Karpas-422 (cell line): Measurements from ENCODE around the gene PLEKHG4B. TPM values are rescaled to one million over a fixed set of nuclear protein-coding genes. Genes with fewer than 3 reads are reported as not detected.

Experiments used
- DNase-seq: peaks from one replicate; pipeline ENCODE4 v3.0.0-alpha.2; 2015
- H2AFZ ChIP-seq: fragments of 200-600 bp; sonication (generic); 2 replicates; pipeline ENCODE4 v1.6.1; 2014; ENCODE audit warnings: antibody characterized with exemption, low read length, mixed read lengths
- H3K27ac ChIP-seq: fragments of 200-600 bp; sonication (generic); 2 replicates; pipeline ENCODE4 v1.5.1; 2014; ENCODE audit warnings: mild to moderate bottlenecking, low read length, moderate library complexity
- H3K27me3 ChIP-seq: fragments of 200-600 bp; sonication (generic); 2 replicates; pipeline ENCODE4 v1.6.1; 2014; ENCODE audit warnings: low read length, mixed read lengths
- H3K36me3 ChIP-seq: fragments of 200-600 bp; sonication (generic); 2 replicates; pipeline ENCODE4 v1.6.1; 2014; ENCODE audit warnings: low read length, mixed read lengths; ENCODE audit not compliant: insufficient read depth
- H3K4me1 ChIP-seq: fragments of 200-600 bp; sonication (generic); 2 replicates; pipeline ENCODE4 v1.6.1; 2014; ENCODE audit warnings: mild to moderate bottlenecking, low read length, mixed read lengths
- H3K4me2 ChIP-seq: fragments of 200-600 bp; sonication (generic); 2 replicates; pipeline ENCODE4 v1.6.1; 2014; ENCODE audit warnings: low read length, low read depth, mild to moderate bottlenecking; ENCODE audit not compliant: poor library complexity, severe bottlenecking
- H3K4me3 ChIP-seq: fragments of 200-600 bp; sonication (generic); 2 replicates; pipeline ENCODE4 v1.5.1; 2014; ENCODE audit warnings: mild to moderate bottlenecking, antibody characterized with exemption, low read length, mixed read lengths
- H3K79me2 ChIP-seq: fragments of 200-600 bp; sonication (generic); 2 replicates; pipeline ENCODE4 v1.6.1; 2014; ENCODE audit warnings: mild to moderate bottlenecking, low read length, mixed read lengths
- H3K9ac ChIP-seq: fragments of 200-600 bp; sonication (generic); 2 replicates; pipeline ENCODE4 v1.6.0; 2014; ENCODE audit warnings: low read length
- H3K9me2 ChIP-seq: fragments of 200-600 bp; sonication (generic), shearing (Covaris generic); replicated peaks from 2 replicates; pipeline ENCODE4 v1.6.0; 2014; ENCODE audit warnings: mild to moderate bottlenecking, low read length, moderate library complexity; ENCODE audit not compliant: insufficient read depth
- H3K9me3 ChIP-seq: fragments of 300-700, 200-600 bp; sonication (generic); 2 replicates; pipeline ENCODE4 v1.6.1; 2014; ENCODE audit warnings: low read length, mixed read lengths
- H4K20me1 ChIP-seq: fragments of 200-600 bp; sonication (generic); 2 replicates; pipeline ENCODE4 v1.6.1; 2014; ENCODE audit warnings: mild to moderate bottlenecking, antibody characterized with exemption, low read length, low read depth; ENCODE audit not compliant: insufficient read depth
- total RNA-seq: library from RNA; depleted of rRNA; stranded (reverse); fragments of >200 nt; shearing (Covaris generic); gene quantifications from 2 replicates; pipeline ENCODE4 v1.2.3, GENCODE V29; 2014; ENCODE audit warnings: low replicate concordance

PLEKHG4B gene
- total RNA-seq, 1 experiment from 2014 or later, result not detected

GRCh38 chr5:139579-140442, 47.8 kb downstream of the PLEKHG4B start:
- no peak overlapping the region for H3K27ac ChIP-seq

GRCh38 chr5:140443-140829, 48.5 kb downstream of the PLEKHG4B start:
- H3K4me3 ChIP-seq, result no peak overlapping the region
- no peaks in the 10 kb centered on the region for H3K79me2 ChIP-seq
- H3K36me3 ChIP-seq, result no peaks in the 10 kb centered on the region
- H3K9me2 ChIP-seq, result no peaks in the 10 kb centered on the region
- H3K4me2 ChIP-seq, result no peak overlapping the region
- no peak overlapping the region for H3K27ac ChIP-seq
- H3K4me1 ChIP-seq, result no peaks in the 10 kb centered on the region
- H2AFZ ChIP-seq, result no peak overlapping the region
- no peak for DNase-seq
- no peaks in the 10 kb centered on the region for H3K27me3 ChIP-seq
- no peaks in the 10 kb centered on the region for H4K20me1 ChIP-seq
- H3K9ac ChIP-seq, result no peak overlapping the region
- no peaks in the 10 kb centered on the region for H3K9me3 ChIP-seq

More at GRCh38 chr5:139579-140442, 47.8 kb downstream of the PLEKHG4B start:
- Histone ChIP-seq H3K27me3 (no peaks in the 10 kb centered on the region), H3K9me3 (no peaks in the 10 kb centered on the region), H3K36me3 (no peaks in the 10 kb centered on the region), H4K20me1 (no peaks in the 10 kb centered on the region), H3K9ac (no peak overlapping the region), H3K4me2 (no peak overlapping the region), H3K79me2 (no peaks in the 10 kb centered on the region), H3K4me1 (no peaks in the 10 kb centered on the region), H3K9me2 (no peaks in the 10 kb centered on the region), H3K4me3 (no peak overlapping the region), H2AFZ (no peak overlapping the region)
- no peak for DNase-seq

GRCh38 chr5:141211-141610, 49.2 kb downstream of the PLEKHG4B start:
- Histone ChIP-seq H3K36me3 (no peaks in the 10 kb centered on the region), H3K27me3 (no peaks in the 10 kb centered on the region), H3K9me3 (no peaks in the 10 kb centered on the region), H4K20me1 (no peaks in the 10 kb centered on the region), H3K27ac (no peak overlapping the region), H3K9ac (no peak overlapping the region), H3K79me2 (no peaks in the 10 kb centered on the region), H3K4me1 (no peaks in the 10 kb centered on the region), H3K4me2 (no peak overlapping the region), H3K4me3 (no peak overlapping the region), H3K9me2 (no peaks in the 10 kb centered on the region), H2AFZ (no peak overlapping the region)
- DNase-seq, result no peak

GRCh38 chr5:141761-142160, 49.8 kb downstream of the PLEKHG4B start:
- Histone ChIP-seq H3K4me3 (no peak overlapping the region), H3K4me1 (no peaks in the 10 kb centered on the region), H3K9me3 (no peaks in the 10 kb centered on the region), H3K4me2 (no peak overlapping the region), H3K36me3 (no peaks in the 10 kb centered on the region), H3K9ac (no peak overlapping the region), H3K27ac (no peak overlapping the region), H3K27me3 (no peaks in the 10 kb centered on the region), H4K20me1 (no peaks in the 10 kb centered on the region), H2AFZ (no peak overlapping the region), H3K9me2 (no peaks in the 10 kb centered on the region), H3K79me2 (no peaks in the 10 kb centered on the region)
- no peak for DNase-seq

- Histone ChIP-seq H3K9me3 (peaks cover 2% of the 10 kb centered on the region; the same call in 1 of the 2 replicates), H3K4me3 (no peak overlapping the region), H3K9me2 (no peaks in the 10 kb centered on the region), H3K79me2 (no peaks in the 10 kb centered on the region), H3K27me3 (no peaks in the 10 kb centered on the region), H3K27ac (no peak overlapping the region), H4K20me1 (no peaks in the 10 kb centered on the region), H3K36me3 (no peaks in the 10 kb centered on the region), H3K4me1 (no peaks in the 10 kb centered on the region), H3K4me2 (no peak overlapping the region), H2AFZ (no peak overlapping the region), H3K9ac (no peak overlapping the region)
- DNase-seq, result no peak
Measured at GRCh38 chr5:142246-142810, 50.4 kb downstream of the PLEKHG4B start.

- H3K4me1 ChIP-seq, result no peaks in the 10 kb centered on the region
- no peak overlapping the region for H3K27ac ChIP-seq
- H3K4me2 ChIP-seq, result no peak overlapping the region
- peaks cover 9% of the 10 kb centered on the region for H3K9me3 ChIP-seq
- no peaks in the 10 kb centered on the region for H3K36me3 ChIP-seq
- no peaks in the 10 kb centered on the region for H3K27me3 ChIP-seq
- no peaks in the 10 kb centered on the region for H3K79me2 ChIP-seq
- no peaks in the 10 kb centered on the region for H3K9me2 ChIP-seq
- no peak overlapping the region for H3K4me3 ChIP-seq
- no peak overlapping the region for H2AFZ ChIP-seq
- DNase-seq, result no peak
- H4K20me1 ChIP-seq, result no peaks in the 10 kb centered on the region
- H3K9ac ChIP-seq, result no peak overlapping the region
Measured at GRCh38 chr5:143041-143440, 51.1 kb downstream of the PLEKHG4B start.

- H2AFZ ChIP-seq, result no peak overlapping the region
- no peak for DNase-seq
- H3K27me3 ChIP-seq, result peaks cover under 1% of the 10 kb centered on the region; the same call in 1 of the 2 replicates
- no peak overlapping the region for H3K4me3 ChIP-seq
- H3K9me3 ChIP-seq, result peaks cover 10% of the 10 kb centered on the region
- no peak overlapping the region for H3K27ac ChIP-seq
- no peak overlapping the region for H3K4me2 ChIP-seq
- no peaks in the 10 kb centered on the region for H3K9me2 ChIP-seq
- no peaks in the 10 kb centered on the region for H3K79me2 ChIP-seq
- no peaks in the 10 kb centered on the region for H3K4me1 ChIP-seq
- no peak overlapping the region for H3K9ac ChIP-seq
- H3K36me3 ChIP-seq, result no peaks in the 10 kb centered on the region
- H4K20me1 ChIP-seq, result no peaks in the 10 kb centered on the region
Measured at GRCh38 chr5:144941-145340, 53.0 kb downstream of the PLEKHG4B start.

GRCh38 chr5:145585-146323, 53.8 kb downstream of the PLEKHG4B start:
- Histone ChIP-seq H3K4me1 (no peaks in the 10 kb centered on the region), H3K27me3 (peaks cover 3% of the 10 kb centered on the region; the same call in 1 of the 2 replicates), H3K36me3 (no peaks in the 10 kb centered on the region), H3K4me2 (no peak overlapping the region), H3K9ac (no peak overlapping the region), H3K9me3 (peaks cover 10% of the 10 kb centered on the region), H4K20me1 (no peaks in the 10 kb centered on the region), H3K79me2 (no peaks in the 10 kb centered on the region), H3K27ac (no peak overlapping the region), H3K9me2 (no peaks in the 10 kb centered on the region), H3K4me3 (no peak overlapping the region), H2AFZ (no peak overlapping the region)
- DNase-seq, result no peak
